Activated CD8-positive, alpha-beta T cell treated with anti-CD3 and anti-CD28 coated beads, Interleukin-2, amount 10 ng/mL, durations not matched to agents 7 days and 5 days (primary cell): ENCODE data around the gene TRIM62. TPM values are rescaled to one million over a fixed set of nuclear protein-coding genes. Genes with fewer than 3 reads are reported as not detected.

Experiments used
- total RNA-seq, 2 experiments: library from RNA; stranded (reverse); gene quantifications; one replicate each; pipeline ENCODE4 v1.2.3, GENCODE V29; 2021

Gene TRIM62
- total RNA-seq, 2 experiments from 2014 or later: 9.7 to 10.0 TPM

Other genes with a start within 250 kb of the TRIM62 start
- gene RNF19B, start 217.2 kb downstream of the TRIM62 start, total RNA-seq: 10 to 100 TPM; 14.0 to 15.8 TPM
- 100 to 1,000 TPM; 206 to 215 TPM for gene AK2, start 145.2 kb downstream of the TRIM62 start, total RNA-seq
- 10 to 100 TPM; 11.0 to 12.0 TPM for gene AZIN2, start 100.9 kb downstream of the TRIM62 start, total RNA-seq
- gene ZNF362, start 74.4 kb upstream of the TRIM62 start, total RNA-seq: 10 to 100 TPM; 17.3 to 19.7 TPM
- not detected for gene A3GALT2, start 139.1 kb upstream of the TRIM62 start, total RNA-seq
- gene PHC2, start 249.1 kb upstream of the TRIM62 start, total RNA-seq: 10 to 100 TPM; 40.3 to 42.2 TPM